ENCODE results near the gene FBXL20.

DNA sequence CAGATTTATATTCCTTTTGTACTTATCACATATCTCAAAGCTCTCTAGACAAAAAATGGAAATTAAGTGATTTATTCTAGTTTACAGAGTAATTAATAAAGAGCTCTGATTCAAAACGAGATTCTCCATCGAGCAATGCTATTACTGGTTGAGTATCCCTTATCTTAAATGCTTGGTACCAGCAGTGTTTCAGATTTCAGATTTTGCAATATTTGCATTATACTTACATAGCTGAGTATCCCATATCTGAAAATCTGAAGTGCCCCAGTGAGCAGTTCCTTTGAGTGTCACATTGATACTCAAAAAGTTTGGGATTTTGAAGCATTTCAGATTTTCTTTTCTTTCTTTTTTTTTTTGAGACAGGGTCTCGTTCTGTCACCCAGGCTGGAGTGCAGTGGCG is 118.3 kb downstream of the FBXL20 start:
- TF ChIP-seq POLR2AphosphoS5 (IDR thresholded peaks at IDR 0.05) = no peak
- TF ChIP-seq POLR2A (IDR thresholded peaks at IDR 0.05) = no peak
- TF ChIP-seq, protein P1, sequence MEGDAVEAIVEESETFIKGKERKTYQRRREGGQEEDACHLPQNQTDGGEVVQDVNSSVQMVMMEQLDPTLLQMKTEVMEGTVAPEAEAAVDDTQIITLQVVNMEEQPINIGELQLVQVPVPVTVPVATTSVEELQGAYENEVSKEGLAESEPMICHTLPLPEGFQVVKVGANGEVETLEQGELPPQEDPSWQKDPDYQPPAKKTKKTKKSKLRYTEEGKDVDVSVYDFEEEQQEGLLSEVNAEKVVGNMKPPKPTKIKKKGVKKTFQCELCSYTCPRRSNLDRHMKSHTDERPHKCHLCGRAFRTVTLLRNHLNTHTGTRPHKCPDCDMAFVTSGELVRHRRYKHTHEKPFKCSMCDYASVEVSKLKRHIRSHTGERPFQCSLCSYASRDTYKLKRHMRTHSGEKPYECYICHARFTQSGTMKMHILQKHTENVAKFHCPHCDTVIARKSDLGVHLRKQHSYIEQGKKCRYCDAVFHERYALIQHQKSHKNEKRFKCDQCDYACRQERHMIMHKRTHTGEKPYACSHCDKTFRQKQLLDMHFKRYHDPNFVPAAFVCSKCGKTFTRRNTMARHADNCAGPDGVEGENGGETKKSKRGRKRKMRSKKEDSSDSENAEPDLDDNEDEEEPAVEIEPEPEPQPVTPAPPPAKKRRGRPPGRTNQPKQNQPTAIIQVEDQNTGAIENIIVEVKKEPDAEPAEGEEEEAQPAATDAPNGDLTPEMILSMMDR (IDR thresholded peaks at IDR 0.05) = no peak
- TF ChIP-seq EP300 (IDR thresholded peaks at IDR 0.05; ENCODE audit: low read depth) = no peak
